Testis (tissue), 3 donors: ENCODE measurements around the gene ADCY9. TPM values are rescaled to one million over a fixed set of nuclear protein-coding genes. Genes with fewer than 3 reads are reported as not detected.

ENCODE experiments used
- DNase-seq: peaks from one replicate; pipeline ENCODE4 v3.0.0-alpha.2; 2019
- H3K27ac ChIP-seq, 2 donors: fragments of 200-600 bp; sonication (generic); one replicate each; pipeline ENCODE4 v1.5.1; 2019
- H3K27me3 ChIP-seq: fragments of 200-600 bp; sonication (generic); one replicate; pipeline ENCODE4 v1.5.1; 2019
- H3K36me3 ChIP-seq: fragments of 200-600 bp; sonication (generic); one replicate; pipeline ENCODE4 v1.5.1; 2017; ENCODE audit warnings: low read depth; ENCODE audit errors: missing control alignments
- H3K4me1 ChIP-seq: fragments of 200-600 bp; sonication (generic); one replicate; pipeline ENCODE4 v1.5.1; 2019
- H3K4me3 ChIP-seq, 2 donors: fragments of 200-600 bp; sonication (generic); one replicate each; pipeline ENCODE4 v1.5.1; 2017 to 2019
- H3K9me3 ChIP-seq: fragments of 200-600 bp; sonication (generic); one replicate; pipeline ENCODE4 v1.5.1; 2017
- CTCF ChIP-seq, 3 experiments: fragments of 450-650 bp in 2 of 3; fragments of 200-600 bp in 1 of 3; sonication (generic) in 1 of 3; IDR thresholded peaks; one replicate each; pipeline ENCODE4 v1.5.1; 2016 to 2019; ENCODE audit warnings: antibody characterized with exemption in 3 of 3, mild to moderate bottlenecking in 2 of 3, moderate library complexity in 1 of 3
- POLR2A ChIP-seq: fragments of 450-650 bp; IDR thresholded peaks from one replicate; pipeline ENCODE4 v1.6.1; 2017; ENCODE audit warnings: antibody characterized with exemption, mild to moderate bottlenecking, moderate library complexity
- WGBS, 2 donors: methylation state at CpG; one replicate each; pipeline ENCODE4 v1.1.5; 2018; 5-methylcytosine and 5-hydroxymethylcytosine counted together
- intact Hi-C: fragments of 100-400 bp; cut with DNase I; formaldehyde crosslinking; loops from one replicate; pipeline ENCODE4 v1.15.1; 2023; ENCODE audit warnings: low total_unique reads
- polyA plus RNA-seq: library from polyadenylated mRNA; stranded (reverse); fragments of 350-450 nt; fragmentation: Illumina TruSeq; extraction: RNeasy Lipid Tissue Mini Kit (QIAGEN cat#74804); gene quantifications from one replicate; pipeline ENCODE4 v1.2.3, GENCODE V29; 2014; ENCODE audit warnings: low read depth, low replicate concordance; ENCODE audit not compliant: insufficient read depth
- total RNA-seq, 2 donors: library from RNA; depleted of rRNA; stranded (reverse); fragments of >200 nt; gene quantifications; one replicate each; pipeline ENCODE4 v1.2.3, GENCODE V29; 2016

Gene ADCY9
- total and polyA plus RNA-seq, 3 donors from 2014 or later = 19.0 to 77.2 (median 52.8) TPM

- H3K4me1 ChIP-seq = peaks cover 12% of the 10 kb centered on the region
- no peaks in the 10 kb centered on the region for H3K9me3 ChIP-seq
- no peaks in the 10 kb centered on the region for H3K27me3 ChIP-seq
- DNase-seq = no peak
- no peak overlapping the region for H3K27ac ChIP-seq
- intact Hi-C loops = no loop called here
- TF ChIP-seq CTCF (IDR thresholded peaks at IDR 0.05) = no peak
- TF ChIP-seq POLR2A = no peak
- no peaks in the 10 kb centered on the region for H3K36me3 ChIP-seq
- WGBS, 2 donors = 78 to 88% methylated on average over 4 of the region's 4 CpGs
- no peak overlapping the region for H3K4me3 ChIP-seq
These were observed 18.4 kb downstream of the ADCY9 start for GRCh38 chr16:4097826-4098240.

- DNase-seq = peak; percentile 2
- no peaks in the 10 kb centered on the region for H3K9me3 ChIP-seq
- intact Hi-C loops = no loop called here
- no peak overlapping the region for H3K27ac ChIP-seq
- TF ChIP-seq CTCF (IDR thresholded peaks at IDR 0.05) (no peak), POLR2A (no peak)
- peaks cover 18% of the 10 kb centered on the region for H3K4me1 ChIP-seq
- 81 to 85% methylated on average over 5 of the region's 5 CpGs for WGBS, 2 donors
- no peaks in the 10 kb centered on the region for H3K27me3 ChIP-seq
- H3K4me3 ChIP-seq = no peak overlapping the region
- H3K36me3 ChIP-seq = no peaks in the 10 kb centered on the region
These were observed 19.7 kb downstream of the ADCY9 start for GRCh38 chr16:4096509-4096908.

- TF ChIP-seq POLR2A (no peak), CTCF (IDR thresholded peaks at IDR 0.05) (no peak)
- H3K4me3 ChIP-seq = no peak overlapping the region
- H3K27me3 ChIP-seq = no peaks in the 10 kb centered on the region
- peak; percentile 16 for DNase-seq
- H3K27ac ChIP-seq = peak overlapping the region; percentile 15 to 73
- 77 to 78% methylated on average over 14 of the region's 14 CpGs for WGBS, 2 donors
- peaks cover 29% of the 10 kb centered on the region for H3K4me1 ChIP-seq
- H3K36me3 ChIP-seq = no peaks in the 10 kb centered on the region
- no peaks in the 10 kb centered on the region for H3K9me3 ChIP-seq
- intact Hi-C loops = no loop called here
These were observed 22.0 kb downstream of the ADCY9 start for GRCh38 chr16:4094127-4094773.

- H3K4me3 ChIP-seq = no peak overlapping the region
- intact Hi-C loops = no loop called here
- no peaks in the 10 kb centered on the region for H3K36me3 ChIP-seq
- TF ChIP-seq CTCF (IDR thresholded peaks at IDR 0.05) = no peak
- TF ChIP-seq POLR2A = no peak
- no peaks in the 10 kb centered on the region for H3K27me3 ChIP-seq
- WGBS, 2 donors = 48 to 49% methylated on average over 8 of the region's 8 CpGs
- peak overlapping the region; percentile 15 to 73 for H3K27ac ChIP-seq
- peaks cover 29% of the 10 kb centered on the region for H3K4me1 ChIP-seq
- H3K9me3 ChIP-seq = no peaks in the 10 kb centered on the region
- DNase-seq = peak; percentile 74
These were observed 22.6 kb downstream of the ADCY9 start for GRCh38 chr16:4093495-4094126.
